ENCODE results near the gene PCSK7. TPM values are rescaled to one million over a fixed set of nuclear protein-coding genes. Genes with fewer than 3 reads are reported as not detected.

PCSK7 gene
- total RNA-seq, 4 donors from 2014 or later, result 56.7 to 113 (median 73.3) TPM

GRCh38 chr11:117160826-117161225, 71.0 kb downstream of the PCSK7 start:
- Histone ChIP-seq H3K36me3 (peaks cover 68% of the 10 kb centered on the region), H3K27ac (no peak overlapping the region), H3K4me1 (no peaks in the 10 kb centered on the region), H3K4me3 (no peak overlapping the region), H3K27me3 (no peaks in the 10 kb centered on the region), H3K9me3 (no peaks in the 10 kb centered on the region)
- WGBS, result 79% methylated on average over 2 of the region's 2 CpGs
- no peak for DNase-seq (ENCODE audit: low spot score in 2 of 2)
- TF ChIP-seq POLR2AphosphoS5 (IDR thresholded peaks at IDR 0.05) (no peak), EP300 (IDR thresholded peaks at IDR 0.05) (no peak), POLR2A (IDR thresholded peaks at IDR 0.05) (no peak)
- TF ChIP-seq, protein P1, sequence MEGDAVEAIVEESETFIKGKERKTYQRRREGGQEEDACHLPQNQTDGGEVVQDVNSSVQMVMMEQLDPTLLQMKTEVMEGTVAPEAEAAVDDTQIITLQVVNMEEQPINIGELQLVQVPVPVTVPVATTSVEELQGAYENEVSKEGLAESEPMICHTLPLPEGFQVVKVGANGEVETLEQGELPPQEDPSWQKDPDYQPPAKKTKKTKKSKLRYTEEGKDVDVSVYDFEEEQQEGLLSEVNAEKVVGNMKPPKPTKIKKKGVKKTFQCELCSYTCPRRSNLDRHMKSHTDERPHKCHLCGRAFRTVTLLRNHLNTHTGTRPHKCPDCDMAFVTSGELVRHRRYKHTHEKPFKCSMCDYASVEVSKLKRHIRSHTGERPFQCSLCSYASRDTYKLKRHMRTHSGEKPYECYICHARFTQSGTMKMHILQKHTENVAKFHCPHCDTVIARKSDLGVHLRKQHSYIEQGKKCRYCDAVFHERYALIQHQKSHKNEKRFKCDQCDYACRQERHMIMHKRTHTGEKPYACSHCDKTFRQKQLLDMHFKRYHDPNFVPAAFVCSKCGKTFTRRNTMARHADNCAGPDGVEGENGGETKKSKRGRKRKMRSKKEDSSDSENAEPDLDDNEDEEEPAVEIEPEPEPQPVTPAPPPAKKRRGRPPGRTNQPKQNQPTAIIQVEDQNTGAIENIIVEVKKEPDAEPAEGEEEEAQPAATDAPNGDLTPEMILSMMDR (IDR thresholded peaks at IDR 0.05), result no peak

GRCh38 chr11:117159892-117160291, 72.0 kb downstream of the PCSK7 start:
- H3K27ac ChIP-seq, result no peak overlapping the region
- H3K36me3 ChIP-seq, result peaks cover 59% of the 10 kb centered on the region
- DNase-seq (ENCODE audit: low spot score in 2 of 2), result no peak
- H3K27me3 ChIP-seq, result no peaks in the 10 kb centered on the region
- TF ChIP-seq POLR2AphosphoS5 (IDR thresholded peaks at IDR 0.05) (no peak), POLR2A (IDR thresholded peaks at IDR 0.05) (no peak), EP300 (IDR thresholded peaks at IDR 0.05) (no peak)
- TF ChIP-seq, protein P1 (IDR thresholded peaks at IDR 0.05), result no peak
- no peaks in the 10 kb centered on the region for H3K9me3 ChIP-seq
- H3K4me1 ChIP-seq, result no peaks in the 10 kb centered on the region
- H3K4me3 ChIP-seq, result no peak overlapping the region
- WGBS, result 83% methylated on average over 2 of the region's 2 CpGs

DNA sequence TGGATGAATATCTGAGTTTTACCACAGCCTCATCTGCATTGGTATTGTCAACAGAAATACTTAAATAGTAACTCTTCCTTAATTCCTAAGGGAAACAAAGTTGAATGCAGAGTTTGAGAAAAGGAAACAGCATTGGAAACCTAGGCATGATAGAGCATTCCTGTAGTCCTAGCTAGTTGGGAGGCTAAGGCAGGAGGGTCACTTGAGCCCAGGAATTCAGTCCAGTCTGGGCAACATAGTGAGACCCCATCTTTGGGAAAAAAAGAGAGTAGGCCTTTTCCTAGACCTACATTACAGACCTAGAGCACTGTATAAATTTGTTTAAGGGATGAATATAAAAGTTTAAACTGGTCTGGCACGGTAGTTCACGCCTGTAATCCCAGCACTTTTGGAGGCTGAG, 74.4 kb downstream of the PCSK7 start:
- peaks cover 43% of the 10 kb centered on the region for H3K36me3 ChIP-seq
- no peaks in the 10 kb centered on the region for H3K4me1 ChIP-seq
- no peak for TF ChIP-seq EP300 (IDR thresholded peaks at IDR 0.05)

DNA sequence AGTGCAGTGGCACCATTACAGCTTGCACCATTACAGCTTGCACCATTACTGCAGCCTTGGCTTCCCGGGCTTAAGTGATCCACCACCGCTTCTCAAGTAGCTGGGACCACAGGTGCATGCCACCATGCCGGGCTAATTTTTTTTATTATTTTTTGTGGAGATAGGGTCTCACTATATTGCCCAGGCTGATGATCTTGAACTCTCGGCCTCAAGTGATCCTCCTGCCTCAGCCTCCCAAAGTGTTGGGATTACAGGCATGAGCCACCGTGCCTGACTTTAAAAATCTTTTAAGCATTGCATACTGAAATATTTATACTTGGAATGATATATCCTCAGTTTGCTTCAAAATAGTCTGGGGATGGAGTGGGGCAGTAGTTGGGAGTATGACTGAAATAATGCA, 77.4 kb downstream of the PCSK7 start:
- peaks cover 14% of the 10 kb centered on the region for H3K36me3 ChIP-seq
- DNase-seq (ENCODE audit: low spot score in 2 of 2), result no peak
- WGBS, result 95% methylated on average over 5 of the region's 5 CpGs
- H3K4me1 ChIP-seq, result peaks cover 12% of the 10 kb centered on the region
- H3K4me3 ChIP-seq, result no peak overlapping the region
- no peaks in the 10 kb centered on the region for H3K9me3 ChIP-seq
- H3K27ac ChIP-seq, result no peak overlapping the region
- no peak for TF ChIP-seq EP300 (IDR thresholded peaks at IDR 0.05)
- no peaks in the 10 kb centered on the region for H3K27me3 ChIP-seq

More for the DNA sequence above, 74.4 kb downstream of the PCSK7 start:
- WGBS, result 88% methylated on average over 2 of the region's 2 CpGs
- H3K9me3 ChIP-seq, result no peaks in the 10 kb centered on the region
- H3K27ac ChIP-seq, result no peak overlapping the region
- no peak for DNase-seq (ENCODE audit: low spot score in 2 of 2)
- no peaks in the 10 kb centered on the region for H3K27me3 ChIP-seq
- H3K4me3 ChIP-seq, result no peak overlapping the region

Other genes with a start within 250 kb of the PCSK7 start
- gene SIK3, start 133.6 kb downstream of the PCSK7 start, total RNA-seq, result 10 to 100 TPM; 31.6 to 60.8 (median 37.5) TPM
- gene PAFAH1B2, start 87.8 kb downstream of the PCSK7 start, total RNA-seq, result 10 to 100 TPM; 58.0 to 67.5 (median 63.3) TPM
- gene SIDT2, start 53.3 kb downstream of the PCSK7 start, total RNA-seq, result 100 to 1,000 TPM in 1 of 4 donors, 10 to 100 TPM in 3; 42.6 to 130 (median 74.7) TPM
- 100 to 1,000 TPM; 190 to 216 (median 199) TPM for gene TAGLN, start 32.7 kb downstream of the PCSK7 start, total RNA-seq
- gene RNF214, start 598 bp upstream of the PCSK7 start, total RNA-seq, result 10 to 100 TPM in 3 of 4 donors, 1 to 10 TPM in 1; 6.7 to 22.9 (median 12.2) TPM
- 10 to 100 TPM in 1 of 4 donors, 1 to 10 TPM in 3; 3.6 to 13.0 (median 6.3) TPM for gene BACE1-AS, start 59.3 kb upstream of the PCSK7 start, total RNA-seq
- 10 to 100 TPM; 13.8 to 35.6 (median 18.0) TPM for gene BACE1, start 84.2 kb upstream of the PCSK7 start, total RNA-seq
- 10 to 100 TPM; 22.8 to 56.7 (median 29.7) TPM for gene CEP164, start 95.8 kb upstream of the PCSK7 start, total RNA-seq